Esophagus squamous epithelium (tissue), 4 donors: ENCODE data around the gene UFSP2.

Source experiments
- CTCF ChIP-seq, 6 experiments: fragments of 450-650 bp in 4 of 6; fragments of 200-600 bp in 2 of 6; sonication (generic) in 2 of 6; IDR thresholded peaks; one replicate each; pipeline ENCODE4 v1.5.1; 2016 to 2019; ENCODE audit warnings: antibody characterized with exemption in 6 of 6, mild to moderate bottlenecking in 4 of 6, moderate library complexity in 4 of 6
- POLR2A ChIP-seq, 4 donors: fragments of 450-650 bp; IDR thresholded peaks; one replicate each; pipeline ENCODE4 v1.6.1; 2017; ENCODE audit warnings: antibody characterized with exemption in 4 of 4, mild to moderate bottlenecking in 4 of 4, moderate library complexity in 3 of 4

- no peak for TF ChIP-seq CTCF (IDR thresholded peaks at IDR 0.05)
- no peak for TF ChIP-seq POLR2A (IDR thresholded peaks at IDR 0.05)
These were observed 27.1 kb downstream of the UFSP2 start for GRCh38 chr4:185398618-185399017.
